NCI-H446 treated with DMSO at 0.1 percent for 48 hours (cell line): ENCODE data around the gene EPHA10.

ENCODE experiments used
- DNase-seq: peaks from one replicate; lab custom pipeline; 2025; lab: John Stamatoyannopoulos, UW

The EPHA10 gene

DNA sequence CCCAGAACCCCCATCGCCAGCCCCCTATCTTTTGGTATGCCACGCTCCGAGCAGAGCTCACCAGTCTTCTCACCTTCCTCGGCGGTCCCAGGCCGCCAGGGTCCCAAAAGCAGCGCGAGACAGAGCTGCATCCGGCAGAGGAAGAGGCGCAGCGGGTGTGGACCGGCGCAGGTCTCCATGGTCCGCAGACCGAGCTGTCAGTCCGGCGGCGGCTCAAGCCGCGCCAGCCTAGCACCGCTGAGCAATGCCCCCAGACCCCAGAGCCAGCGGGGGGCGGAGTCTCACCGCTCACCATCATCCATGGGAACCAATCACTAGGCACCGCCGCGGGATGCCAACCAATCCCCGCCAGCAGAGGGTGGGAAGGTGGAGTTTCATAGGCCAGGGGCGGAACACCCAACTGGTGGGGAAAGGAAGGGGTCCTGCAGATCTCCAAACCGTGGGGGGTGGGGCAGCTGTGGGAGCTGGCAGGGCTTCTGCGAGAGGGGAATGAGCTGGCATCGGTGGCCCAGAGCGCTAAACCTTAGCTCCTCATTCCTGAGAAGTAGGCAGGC is at the start of gene EPHA10:
Gene EPHA10, minus strand, starts transcription at position 233 of the 554 bp plus-strand sequence. Its CDS starts 54 bp downstream, at position 179.
- peak; percentile 67 for DNase-seq

DNA sequence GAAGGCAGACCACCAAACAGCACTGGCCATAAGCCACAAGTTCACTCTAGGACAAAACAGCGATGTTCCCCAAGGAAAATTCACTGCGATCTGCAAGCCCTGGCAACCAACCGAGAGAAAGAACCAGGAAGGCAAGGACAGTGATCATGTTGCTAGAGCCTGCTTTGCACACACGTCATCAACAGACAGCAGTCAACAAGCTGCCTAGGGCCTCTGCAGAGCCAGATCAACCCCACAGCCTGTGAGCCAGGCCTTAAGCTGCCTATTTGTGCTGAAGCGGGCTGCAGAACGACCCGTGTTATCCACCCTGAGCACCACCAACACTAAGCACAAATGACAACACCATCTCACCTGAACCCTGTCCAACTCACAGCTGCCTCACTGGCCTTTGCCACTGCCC is 49.3 kb upstream of the EPHA10 start:
- DNase-seq = no peak

DNA sequence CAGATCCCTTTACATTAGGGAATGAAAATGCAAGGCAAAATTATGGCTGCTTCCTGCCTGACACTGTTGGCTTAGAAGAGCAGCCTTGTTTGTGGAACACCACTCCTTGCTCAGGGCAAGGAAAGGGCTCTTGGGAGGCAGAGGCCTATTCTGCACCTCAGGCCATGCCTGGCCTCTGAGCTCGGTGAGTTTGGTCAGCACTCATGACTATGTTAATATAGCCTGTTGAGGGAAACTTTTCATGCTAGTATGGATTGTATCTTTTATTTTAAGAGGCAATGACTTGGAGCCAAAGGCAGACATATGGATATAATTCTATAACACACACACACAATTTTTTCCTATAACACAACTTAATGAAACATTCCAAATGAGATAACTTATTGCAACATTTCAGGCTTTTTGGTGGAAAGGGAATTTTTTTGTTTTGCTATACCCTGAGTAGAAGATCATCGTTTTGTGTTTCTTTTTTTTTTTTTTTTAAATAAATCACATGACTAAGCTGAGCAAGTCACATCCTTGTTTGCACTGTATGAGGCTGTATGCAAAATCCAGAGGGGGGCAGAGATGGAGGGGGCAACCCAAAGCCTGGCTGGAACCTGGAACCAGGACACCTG is 48.7 kb upstream of the EPHA10 start:
- no peak for DNase-seq

- DNase-seq = peak; percentile 45
These were observed 46.2 kb upstream of the EPHA10 start for GRCh38 chr1:37811027-37811655.

- no peak for DNase-seq
These were observed 45.0 kb upstream of the EPHA10 start for GRCh38 chr1:37809942-37810341.

DNA sequence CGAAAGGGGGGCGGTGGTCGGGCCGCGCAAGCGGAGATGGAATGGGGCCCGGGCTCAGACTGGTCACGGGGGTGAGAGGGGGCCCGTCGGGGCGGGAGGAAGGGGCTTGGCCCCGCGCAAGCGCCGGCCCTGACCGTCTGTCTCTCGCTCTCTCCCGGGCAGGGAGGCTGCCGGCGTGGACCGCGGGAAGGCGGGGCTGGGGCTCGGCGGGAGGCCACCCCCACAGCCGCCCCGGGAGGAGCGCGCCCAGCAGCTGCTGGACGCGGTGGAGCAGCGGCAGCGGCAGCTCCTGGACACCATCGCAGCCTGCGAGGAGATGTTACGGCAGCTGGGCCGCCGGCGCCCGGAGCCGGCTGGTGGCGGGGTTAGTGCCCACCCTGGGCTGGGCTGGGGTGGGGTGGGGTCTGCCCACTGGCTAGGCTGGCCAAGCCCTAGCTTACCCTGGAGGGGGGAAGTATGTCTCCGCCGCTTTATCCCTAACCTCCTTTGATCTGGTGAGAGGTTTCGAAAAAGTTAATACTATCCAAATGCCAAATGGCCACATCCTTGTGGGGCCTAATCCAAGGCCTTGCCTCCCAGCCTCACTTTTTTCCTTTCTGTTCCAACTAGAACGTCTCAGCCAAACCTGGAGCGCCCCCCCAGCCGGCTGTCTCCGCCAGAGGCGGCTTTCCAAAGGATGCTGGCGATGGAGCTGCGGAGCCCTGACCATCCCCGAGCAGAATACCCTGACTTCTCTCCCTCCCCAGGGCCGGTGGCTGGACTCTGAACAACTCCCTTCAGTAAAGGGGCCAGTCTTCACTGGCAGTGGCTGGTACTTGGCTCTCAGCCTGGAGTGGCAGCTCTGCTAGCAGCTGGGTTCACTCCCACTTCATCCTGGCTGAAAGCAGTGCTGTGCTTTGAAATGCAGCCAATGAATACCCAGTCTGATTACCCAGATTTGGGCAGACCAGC is 43.7 kb upstream of the EPHA10 start:
- DNase-seq = peak; percentile 86

- DNase-seq = peak; percentile 85
These were observed 42.8 kb upstream of the EPHA10 start, which contains the start of the genes C1orf122 and YRDC for GRCh38 chr1:37807555-37808368. Gene C1orf122 (plus strand): TSS chr1:37807790. CDS start chr1:37808405, 615 bp downstream. Gene YRDC (minus strand): TSS chr1:37808208. CDS start chr1:37808180, 28 bp downstream.

DNA sequence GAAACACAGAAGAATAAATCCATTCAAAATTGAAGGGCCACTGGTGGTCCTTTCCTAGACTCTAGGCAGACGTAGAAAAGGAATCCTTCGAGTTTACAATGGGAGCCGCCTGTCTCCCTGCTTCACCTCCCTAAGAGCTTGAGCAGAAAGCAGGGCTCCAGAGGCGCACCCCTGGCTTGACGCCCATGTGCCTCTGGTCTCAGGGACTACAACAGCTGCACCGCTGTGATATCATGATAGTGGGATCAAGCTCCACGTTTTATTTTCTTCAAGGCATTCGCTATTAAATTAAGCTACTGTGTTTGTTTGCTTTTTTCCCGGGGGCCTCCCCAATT is 42.3 kb upstream of the EPHA10 start:
- no peak for DNase-seq

GRCh38 chr1:37802439-37802838 is 37.5 kb upstream of the EPHA10 start:
- no peak for DNase-seq

DNA sequence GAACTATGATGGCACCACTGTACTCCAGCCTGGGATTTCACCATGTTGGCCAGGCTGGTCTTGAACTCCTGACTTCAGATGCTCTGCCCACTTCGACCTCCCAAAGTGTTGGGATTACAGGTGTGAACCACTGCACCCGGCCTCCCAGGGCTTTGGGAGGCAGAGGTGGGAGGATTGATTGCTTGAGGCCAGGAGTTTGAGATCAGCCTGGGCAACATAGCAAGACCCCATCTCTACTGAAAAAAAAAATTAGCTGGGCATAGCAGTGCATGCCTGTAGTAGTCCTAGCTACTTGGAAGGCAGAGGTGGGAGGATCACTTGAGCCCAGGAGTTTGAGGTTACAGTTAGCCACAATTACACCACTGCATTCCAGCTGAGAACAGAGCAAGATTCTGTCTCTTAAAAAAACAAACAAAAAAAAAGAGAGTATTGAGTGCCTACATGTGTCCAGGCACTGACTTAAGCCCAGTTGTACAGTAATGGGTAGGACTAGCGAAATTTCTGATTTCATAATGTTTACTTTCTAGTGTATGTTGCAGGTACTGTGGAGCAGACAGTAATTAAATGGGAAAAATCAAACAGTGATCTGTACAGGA is 32.9 kb upstream of the EPHA10 start:
- no peak for DNase-seq

GRCh38 chr1:37795340-37796125 is 30.6 kb upstream of the EPHA10 start:
- DNase-seq = no peak

DNA sequence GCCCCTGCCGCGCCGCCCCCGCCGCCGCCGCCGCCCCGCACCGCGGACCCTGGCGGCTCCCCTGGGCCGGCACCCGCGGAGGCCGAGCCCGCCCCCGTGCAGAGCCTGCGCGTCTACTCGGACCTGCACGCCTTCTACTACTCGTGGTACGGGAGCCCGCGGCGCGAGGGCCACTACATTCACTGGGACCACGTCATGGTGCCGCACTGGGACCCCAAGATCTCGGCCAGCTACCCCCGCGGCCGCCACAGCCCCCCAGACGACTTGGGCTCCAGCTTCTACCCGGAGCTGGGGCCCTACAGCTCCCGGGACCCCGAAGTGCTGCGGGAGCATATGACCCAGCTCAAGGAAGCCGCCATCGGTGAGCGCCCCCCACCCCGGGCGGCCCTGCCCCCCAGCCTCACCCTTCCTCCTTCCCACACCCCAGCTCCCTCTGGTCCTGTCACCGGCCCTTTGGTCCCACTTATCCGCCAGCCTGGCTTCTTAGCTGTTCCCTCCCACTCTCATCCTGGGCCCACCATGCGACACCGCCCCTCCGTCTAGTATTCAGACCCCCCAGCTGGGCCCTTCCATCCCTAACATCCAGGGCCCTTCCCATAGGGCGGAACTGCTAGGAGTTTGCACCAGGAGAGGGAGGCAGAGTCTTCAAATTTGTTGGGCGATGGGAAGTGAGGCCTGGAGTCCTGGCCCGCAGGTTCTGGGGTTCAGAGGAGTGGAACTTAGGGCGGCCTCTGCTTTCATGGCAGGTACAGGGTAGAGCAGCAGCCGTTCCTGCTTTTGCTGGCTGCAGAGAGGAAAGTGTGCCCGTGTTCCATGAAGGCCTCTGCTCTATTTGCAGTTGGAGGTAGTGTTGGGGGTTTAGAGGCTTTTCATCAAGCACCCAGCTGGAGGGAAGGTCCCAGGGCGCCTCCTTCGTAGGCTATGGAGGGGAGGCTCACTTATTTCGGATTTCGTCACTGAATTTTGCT is 29.7 kb upstream of the EPHA10 start:
- no peak for DNase-seq

DNA sequence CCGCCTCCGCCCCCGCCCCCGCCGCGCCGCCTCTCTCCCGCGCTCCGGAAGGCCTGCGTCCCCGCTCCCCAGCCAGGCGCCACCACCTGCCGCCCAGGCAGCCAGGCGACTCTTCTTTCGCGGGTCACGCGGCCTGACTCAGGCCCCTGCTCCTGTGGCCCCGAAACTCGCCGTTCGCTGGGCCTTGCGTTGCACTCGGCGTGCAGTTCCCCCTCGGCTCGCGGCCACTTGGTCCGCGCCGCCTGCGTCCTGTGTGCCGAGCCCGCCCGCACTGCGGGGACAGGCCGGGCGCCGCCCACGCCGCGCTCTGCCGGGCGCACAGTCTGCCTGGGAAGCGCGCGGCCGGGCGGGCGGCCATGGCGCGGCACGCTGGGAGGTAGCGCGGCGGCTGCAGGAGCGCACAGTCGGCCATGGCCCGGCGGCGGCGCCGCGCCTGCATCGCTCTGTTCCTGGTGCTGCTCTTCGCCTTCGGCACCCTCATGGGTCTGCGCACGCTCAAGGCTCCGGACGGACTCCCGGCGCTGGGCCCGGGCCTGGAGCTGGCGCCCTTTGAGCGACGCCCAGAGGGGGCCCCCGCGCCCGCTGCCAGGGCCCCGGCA is 29.0 kb upstream of the EPHA10 start, which contains the start of gene MANEAL:
Gene MANEAL, plus strand, starts transcription at position 75 of the 599 bp plus-strand sequence. Its CDS starts 336 bp downstream, at position 411.
- peak; percentile 41 for DNase-seq

GRCh38 chr1:37792943-37793686 is 28.2 kb upstream of the EPHA10 start:
- DNase-seq = no peak

GRCh38 chr1:37782491-37782890 is 17.6 kb upstream of the EPHA10 start:
- DNase-seq = no peak

GRCh38 chr1:37778654-37779053 is 13.7 kb upstream of the EPHA10 start:
- no peak for DNase-seq

DNA sequence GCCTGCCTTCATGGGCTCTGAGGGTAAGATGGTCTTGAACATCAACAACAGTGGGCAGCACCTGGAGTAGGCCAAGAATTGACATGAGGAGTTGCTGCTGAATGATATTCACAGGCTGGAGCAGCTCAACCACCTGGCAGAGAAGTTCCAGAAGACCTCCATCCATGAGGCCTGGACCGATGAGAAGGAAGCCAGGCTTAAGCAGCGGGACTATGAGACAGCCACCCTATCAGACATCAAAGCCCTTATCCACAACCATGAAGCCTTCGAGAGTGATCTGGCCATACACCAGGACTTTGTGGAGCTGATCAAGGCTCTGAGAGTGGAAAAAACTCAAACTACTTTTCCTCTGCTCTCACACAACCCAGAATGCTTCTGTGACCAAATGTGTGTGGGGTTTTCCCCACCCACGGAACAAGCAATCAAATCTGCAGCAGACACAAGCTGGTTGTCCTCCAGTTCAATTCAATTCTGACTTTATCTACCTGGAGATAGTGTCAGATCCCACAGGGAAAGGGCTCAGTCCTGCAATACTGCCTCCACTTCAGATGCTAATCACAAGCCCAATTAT is 12.1 kb upstream of the EPHA10 start:
- DNase-seq = no peak
